Measurements from ENCODE around the gene PPM1M. TPM values are rescaled to one million over a fixed set of nuclear protein-coding genes. Genes with fewer than 3 reads are reported as not detected.
A peak's percentile ranks its signal among the peaks of the same experiment; 100 is the strongest.

The PPM1M gene
- total and polyA plus RNA-seq, 2 experiments from 2014 or later = 6.2 to 10.7 TPM

DNA sequence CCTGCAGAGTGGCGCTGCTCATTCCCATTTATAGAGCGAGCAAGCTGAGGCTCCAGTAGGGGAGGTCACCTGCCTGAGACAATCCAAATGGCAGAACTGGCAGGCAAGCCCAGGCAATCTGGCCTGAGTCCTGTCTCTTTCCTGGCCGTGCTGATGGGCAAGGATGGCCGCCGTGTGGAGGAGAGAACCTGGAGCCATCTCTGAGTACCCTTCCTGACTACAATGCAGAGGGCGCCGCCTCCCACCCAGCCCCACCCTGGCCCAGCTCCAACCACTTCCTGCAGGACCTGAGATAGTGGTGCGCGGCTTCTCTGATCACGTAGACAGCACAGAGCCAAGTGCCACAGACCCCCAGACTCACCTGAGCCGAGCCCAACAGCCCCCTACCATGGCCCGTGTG lies 27.1 kb upstream of the PPM1M start:
- 97% methylated on average over 10 of the region's 12 CpGs for WGBS (ENCODE audit: low lambda C conversion rate, missing lambda C conversion rate)

DNA sequence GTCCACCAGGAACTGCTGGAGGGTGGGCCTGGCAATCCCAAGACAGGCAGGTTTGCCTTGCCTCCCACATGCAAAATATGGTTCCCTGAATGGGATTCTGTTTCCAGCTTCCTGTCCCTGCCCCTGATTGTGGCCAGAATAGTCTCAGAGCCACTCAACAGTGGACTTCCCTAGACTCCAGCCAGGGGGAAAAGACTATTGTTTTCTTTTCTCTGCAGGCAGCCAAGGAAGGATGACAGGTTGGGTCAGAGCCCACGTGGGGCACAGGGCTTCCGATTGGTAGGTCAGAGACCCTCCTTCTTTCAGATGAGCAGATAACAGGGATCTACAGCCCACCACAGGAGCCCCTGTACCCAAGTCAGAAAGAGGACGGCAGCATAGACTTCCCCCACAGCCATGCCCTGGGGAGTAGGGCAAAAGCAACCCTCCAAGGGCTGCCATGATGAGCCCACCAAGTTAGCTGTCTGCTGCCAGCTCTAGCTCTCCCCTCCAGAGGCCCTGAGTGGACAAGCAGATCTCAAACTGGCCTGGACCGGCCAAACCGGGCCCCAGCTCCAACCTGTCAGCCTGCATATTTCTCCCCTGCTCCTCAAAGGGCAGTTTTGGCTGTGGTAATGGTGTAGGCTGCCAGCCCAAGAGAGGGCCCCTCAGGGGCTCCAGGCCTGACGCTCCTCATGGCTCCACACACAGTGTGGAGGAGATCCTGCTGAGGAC lies 26.5 kb upstream of the PPM1M start:
- Histone ChIP-seq H3K36me3 (replicated peaks; ENCODE audit: insufficient read depth, low read depth) (no peaks in the 10 kb centered on the region), H3K4me1 (ENCODE audit: insufficient read depth) (peaks cover 17% of the 10 kb centered on the region), H3K9me3 (ENCODE audit: low read depth) (no peaks in the 10 kb centered on the region), H2AFZ (no peak overlapping the region), H3K79me2 (no peaks in the 10 kb centered on the region), H4K20me1 (ENCODE audit: insufficient read depth, poor library complexity, severe bottlenecking) (no peaks in the 10 kb centered on the region), H3K4me3 (no peak overlapping the region), H3K27me3 (no peaks in the 10 kb centered on the region), H3K4me2 (no peak overlapping the region), H3K9me2 (replicated peaks; ENCODE audit: insufficient read depth) (no peaks in the 10 kb centered on the region), H3K27ac (peak overlapping the region; percentile 27)
- TF ChIP-seq CTCF (IDR thresholded peaks at IDR 0.05; ENCODE audit: poor library complexity) = no peak
- no peak for TF ChIP-seq EZH2 (IDR thresholded peaks at IDR 0.05; ENCODE audit: borderline replicate concordance)
- TF ChIP-seq EZH2phosphoT487 (IDR thresholded peaks at IDR 0.05; ENCODE audit: low read depth, severe bottlenecking, unreplicated experiment) = no peak
- no peak for DNase-seq (ENCODE audit: low spot score)
- WGBS (ENCODE audit: low lambda C conversion rate, missing lambda C conversion rate) = 47% methylated on average over 6 of the region's 6 CpGs

More for the DNA sequence above, 27.1 kb upstream of the PPM1M start:
- TF ChIP-seq EZH2 (IDR thresholded peaks at IDR 0.05; ENCODE audit: borderline replicate concordance) (no peak), EZH2phosphoT487 (IDR thresholded peaks at IDR 0.05; ENCODE audit: low read depth, severe bottlenecking, unreplicated experiment) (no peak), CTCF (IDR thresholded peaks at IDR 0.05; ENCODE audit: poor library complexity) (no peak)
- Histone ChIP-seq H4K20me1 (ENCODE audit: insufficient read depth, poor library complexity, severe bottlenecking) (no peaks in the 10 kb centered on the region), H3K79me2 (no peaks in the 10 kb centered on the region), H3K27ac (no peak overlapping the region), H3K9me2 (replicated peaks; ENCODE audit: insufficient read depth) (no peaks in the 10 kb centered on the region), H2AFZ (no peak overlapping the region), H3K4me1 (ENCODE audit: insufficient read depth) (peaks cover 17% of the 10 kb centered on the region), H3K4me2 (no peak overlapping the region), H3K27me3 (no peaks in the 10 kb centered on the region), H3K9me3 (ENCODE audit: low read depth) (no peaks in the 10 kb centered on the region), H3K4me3 (no peak overlapping the region), H3K36me3 (replicated peaks; ENCODE audit: insufficient read depth, low read depth) (no peaks in the 10 kb centered on the region)
- no peak for DNase-seq (ENCODE audit: low spot score)

GRCh38 chr3:52220380-52221026 lies 25.1 kb upstream of the PPM1M start:
- Histone ChIP-seq H4K20me1 (ENCODE audit: insufficient read depth, poor library complexity, severe bottlenecking) (no peaks in the 10 kb centered on the region), H3K4me3 (no peak overlapping the region), H3K36me3 (replicated peaks; ENCODE audit: insufficient read depth, low read depth) (no peaks in the 10 kb centered on the region), H3K27me3 (no peaks in the 10 kb centered on the region), H3K9me3 (ENCODE audit: low read depth) (no peaks in the 10 kb centered on the region), H2AFZ (no peak overlapping the region), H3K9me2 (replicated peaks; ENCODE audit: insufficient read depth) (no peaks in the 10 kb centered on the region), H3K27ac (no peak overlapping the region), H3K4me1 (ENCODE audit: insufficient read depth) (peaks cover 17% of the 10 kb centered on the region), H3K4me2 (no peak overlapping the region), H3K79me2 (no peaks in the 10 kb centered on the region)
- peak; percentile 88 for DNase-seq (ENCODE audit: low spot score)
- 28% methylated on average over 9 of the region's 9 CpGs for WGBS (ENCODE audit: low lambda C conversion rate, missing lambda C conversion rate)
- TF ChIP-seq EZH2phosphoT487 (IDR thresholded peaks at IDR 0.05; ENCODE audit: low read depth, severe bottlenecking, unreplicated experiment) = no peak
- peak; percentile 92 for TF ChIP-seq CTCF (IDR thresholded peaks at IDR 0.05; ENCODE audit: poor library complexity)
- no peak for TF ChIP-seq EZH2 (IDR thresholded peaks at IDR 0.05; ENCODE audit: borderline replicate concordance)
